Prostate gland (tissue), 2 donors: Measurements from ENCODE around the gene GGT6. TPM values are rescaled to one million over a fixed set of nuclear protein-coding genes. Genes with fewer than 3 reads are reported as not detected.

Experiments used
- DNase-seq: peaks from one replicate; pipeline ENCODE4 v3.0.0-alpha.2; 2019; ENCODE audit warnings: low spot score
- H3K27ac ChIP-seq, 2 donors: fragments of 200-600 bp; sonication (generic); 2 replicates each; pipeline ENCODE4 v1.5.1; 2017 to 2019
- H3K27me3 ChIP-seq: fragments of 200-600 bp; sonication (generic); replicated peaks from 2 replicates; pipeline ENCODE4 v1.5.1; 2019; ENCODE audit not compliant: insufficient read depth
- H3K36me3 ChIP-seq, 2 donors: fragments of 200-600 bp; sonication (generic); 1 replicate in 1 of 2; 2 replicates in 1 of 2; pipeline versions ENCODE4 v1.5.1 to v1.8.1; 2017 to 2019
- H3K4me1 ChIP-seq: fragments of 200-600 bp; sonication (generic); replicated peaks from 2 replicates; pipeline ENCODE4 v1.5.1; 2019
- H3K4me3 ChIP-seq, 2 donors: fragments of 200-600 bp; sonication (generic); 2 replicates each; pipeline ENCODE4 v1.5.1; 2017 to 2019
- H3K9me3 ChIP-seq: fragments of 200-600 bp; sonication (generic); 2 replicates; pipeline ENCODE4 v1.5.1; 2017
- CTCF ChIP-seq, 4 experiments: fragments of 200-600 bp in 2 of 4; fragments of 450-650 bp in 2 of 4; sonication (generic) in 2 of 4; IDR thresholded peaks; 1 replicate in 3 of 4; 2 replicates in 1 of 4; pipeline ENCODE4 v1.5.1; 2016 to 2019; ENCODE audit warnings: antibody characterized with exemption in 4 of 4, mild to moderate bottlenecking in 2 of 4, moderate library complexity in 2 of 4
- POLR2A ChIP-seq: fragments of 450-650 bp; IDR thresholded peaks from one replicate; pipeline ENCODE4 v1.6.1; 2016; ENCODE audit warnings: antibody characterized with exemption, mild to moderate bottlenecking
- POLR2AphosphoS5 ChIP-seq: sonication (generic); formaldehyde crosslinking; IDR thresholded peaks from one replicate; pipeline ENCODE4 v1.6.1; 2017; ENCODE audit warnings: antibody characterized with exemption
- WGBS: methylation state at CpG from one replicate; pipeline ENCODE4 v1.1.5; 2018; 5-methylcytosine and 5-hydroxymethylcytosine counted together
- intact Hi-C: fragments of 100-400 bp; cut with DNase I; formaldehyde crosslinking; loops from one replicate; pipeline ENCODE4 v1.14.2; 2022
- total RNA-seq, 2 donors: library from RNA; depleted of rRNA; stranded (reverse); fragments of >200 nt; gene quantifications; one replicate each; pipeline ENCODE4 v1.1.0, GENCODE V29; 2016

Gene GGT6
- total RNA-seq, 2 donors from 2014 or later: 23.5 to 35.6 TPM

GRCh38 chr17:4537451-4538235 is 22.7 kb downstream of the GGT6 start:
- no peaks in the 10 kb centered on the region for H3K4me1 ChIP-seq
- no peaks in the 10 kb centered on the region for H3K9me3 ChIP-seq
- H3K36me3 ChIP-seq: peaks cover 0 to 6% of the 10 kb centered on the region in 2 donors
- H3K27ac ChIP-seq: no peak overlapping the region
- intact Hi-C loops: loop anchor here (10.0 kb wide), 1 partner anchor 113 kb away; no protein-coding TSS in a partner anchor
- 74% methylated on average over 19 of the region's 19 CpGs for WGBS
- DNase-seq: no peak
- no peaks in the 10 kb centered on the region for H3K27me3 ChIP-seq
- no peak overlapping the region for H3K4me3 ChIP-seq
- TF ChIP-seq POLR2AphosphoS5: no peak
- no peak for TF ChIP-seq CTCF (IDR thresholded peaks at IDR 0.05)
- TF ChIP-seq POLR2A: no peak

DNA sequence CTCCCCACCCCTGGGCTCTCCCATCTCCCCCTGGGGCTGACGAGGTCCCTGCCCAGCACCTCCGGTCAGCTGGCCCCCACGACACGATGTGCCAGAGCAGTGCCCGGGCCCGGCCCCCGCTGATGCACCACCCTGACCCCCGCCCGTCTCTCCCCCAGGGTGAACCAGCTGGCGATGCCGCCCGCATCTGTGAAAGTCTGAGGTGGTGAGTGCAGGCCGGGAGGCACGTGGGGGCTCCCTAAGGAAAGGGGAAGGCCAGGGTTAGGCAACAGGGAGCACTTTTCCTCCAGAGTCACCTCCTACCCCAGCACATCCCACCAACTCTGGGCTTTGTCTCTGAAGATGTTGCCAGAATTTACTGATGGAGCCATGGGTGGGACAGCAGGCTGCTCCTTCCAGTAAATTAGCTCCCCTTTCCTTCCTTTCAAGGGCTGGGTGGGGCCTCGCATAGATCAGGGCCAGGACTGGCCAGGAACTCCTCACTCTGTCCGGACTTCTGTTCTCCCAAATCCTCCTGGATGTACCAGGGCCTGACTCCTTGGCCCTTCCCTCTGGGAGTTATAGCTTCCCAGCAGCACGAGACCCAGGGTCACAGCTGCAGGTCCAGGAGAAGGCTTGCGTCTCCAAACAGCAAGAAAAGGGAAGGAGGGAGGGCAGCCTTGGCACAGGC is 23.5 kb downstream of the GGT6 start:
- no peaks in the 10 kb centered on the region for H3K4me1 ChIP-seq
- 52% methylated on average over 18 of the region's 18 CpGs for WGBS
- H3K9me3 ChIP-seq: no peaks in the 10 kb centered on the region
- H3K27ac ChIP-seq: no peak overlapping the region
- TF ChIP-seq CTCF (IDR thresholded peaks at IDR 0.05) (no peak), POLR2A (no peak), POLR2AphosphoS5 (no peak)
- H3K4me3 ChIP-seq: no peak overlapping the region
- no peak for DNase-seq
- H3K27me3 ChIP-seq: no peaks in the 10 kb centered on the region
- intact Hi-C loops: loop anchor here (10.0 kb wide), 1 partner anchor 112 kb away; no protein-coding TSS in a partner anchor
- H3K36me3 ChIP-seq: no peaks in the 10 kb centered on the region

GRCh38 chr17:4536259-4536741 is 24.1 kb downstream of the GGT6 start:
- Histone ChIP-seq H3K27ac (no peak overlapping the region), H3K36me3 (no peaks in the 10 kb centered on the region), H3K9me3 (no peaks in the 10 kb centered on the region), H3K4me3 (no peak overlapping the region), H3K4me1 (no peaks in the 10 kb centered on the region), H3K27me3 (no peaks in the 10 kb centered on the region)
- 46% methylated on average over 19 of the region's 19 CpGs for WGBS
- DNase-seq: no peak
- no peak for TF ChIP-seq CTCF (IDR thresholded peaks at IDR 0.05)
- TF ChIP-seq POLR2A: no peak
- TF ChIP-seq POLR2AphosphoS5: no peak
- intact Hi-C loops: loop anchor here (10.0 kb wide), 1 partner anchor 111 kb away; no protein-coding TSS in a partner anchor

GRCh38 chr17:4535667-4536258 is 24.6 kb downstream of the GGT6 start:
- no peaks in the 10 kb centered on the region for H3K4me1 ChIP-seq
- intact Hi-C loops: loop anchor here (10.0 kb wide), 1 partner anchor 111 kb away; no protein-coding TSS in a partner anchor
- H3K4me3 ChIP-seq: no peak overlapping the region
- DNase-seq: no peak
- no peaks in the 10 kb centered on the region for H3K9me3 ChIP-seq
- no peak for TF ChIP-seq CTCF (IDR thresholded peaks at IDR 0.05)
- no peak for TF ChIP-seq POLR2A
- no peak for TF ChIP-seq POLR2AphosphoS5
- no peak overlapping the region for H3K27ac ChIP-seq
- H3K27me3 ChIP-seq: no peaks in the 10 kb centered on the region
- H3K36me3 ChIP-seq: no peaks in the 10 kb centered on the region
- 58% methylated on average over 19 of the region's 19 CpGs for WGBS
